Germinal center (tissue), 1 donor: ENCODE data around the gene FRS2.

Experiments used
- DNase-seq: peaks from one replicate; pipeline ENCODE4 v3.0.0; 2012; ENCODE audit warnings: mixed read lengths, low spot score

Gene FRS2

GRCh38 chr12:69464428-69464827, 5.8 kb upstream of the FRS2 start:
- no peak for DNase-seq

- no peak for DNase-seq
Observed at GRCh38 chr12:69466867-69467266, 3.3 kb upstream of the FRS2 start.

- DNase-seq, result no peak
Observed at GRCh38 chr12:69467366-69467765, 2.8 kb upstream of the FRS2 start.

DNA sequence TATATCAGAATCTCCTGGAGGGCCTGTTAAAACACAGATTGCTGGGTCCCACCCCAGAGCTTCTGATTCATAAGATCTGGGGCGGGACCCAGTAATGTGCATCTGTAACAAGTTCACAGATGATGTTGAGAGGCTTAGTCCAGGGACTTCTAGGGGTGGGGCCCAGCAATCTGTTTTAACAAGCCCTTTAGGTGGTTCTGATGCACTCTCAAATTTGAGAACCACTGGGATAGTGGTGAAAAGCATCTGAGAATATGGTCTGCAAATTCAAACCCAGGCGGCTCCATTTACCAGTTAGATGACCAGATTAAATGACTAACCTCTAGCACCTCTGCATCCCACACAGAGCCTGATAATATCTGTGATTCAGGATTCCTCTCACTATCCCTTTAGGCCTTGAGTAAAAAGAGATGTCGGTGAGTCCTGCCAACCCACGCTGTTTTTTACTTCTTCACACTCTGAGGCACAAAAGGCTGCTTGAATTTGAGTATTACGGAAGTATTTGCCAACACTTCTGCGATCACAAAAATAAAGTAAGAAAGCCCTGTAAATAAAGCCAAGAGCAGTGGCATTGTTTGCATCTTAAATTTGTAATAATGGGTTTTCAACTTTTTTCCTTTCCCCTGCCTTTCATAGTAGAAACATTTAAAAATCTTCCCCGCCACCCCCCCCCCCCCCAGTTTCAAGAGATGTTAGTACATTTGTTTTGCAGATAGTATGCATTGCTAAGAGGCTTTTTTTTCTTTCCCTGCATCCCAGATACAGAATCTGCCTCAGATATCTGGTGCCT, 1.8 kb upstream of the FRS2 start:
- no peak for DNase-seq

DNA sequence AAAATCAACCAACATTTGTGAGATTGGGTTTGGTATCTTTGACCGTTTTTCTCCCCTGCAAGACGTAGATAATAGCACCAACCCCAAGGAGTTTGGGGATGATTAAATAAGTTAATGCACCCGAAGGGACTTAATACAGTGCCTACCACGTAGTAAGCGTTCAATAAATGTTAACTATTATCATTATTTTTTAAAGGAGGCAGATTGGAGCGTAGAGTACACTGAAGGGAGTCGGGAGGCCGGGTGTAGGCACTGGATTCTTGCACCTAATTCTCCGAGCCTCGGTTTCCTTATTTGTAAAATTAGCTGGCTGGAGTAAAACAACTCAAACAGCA, 367 bp upstream of the FRS2 start:
- DNase-seq, result no peak

DNA sequence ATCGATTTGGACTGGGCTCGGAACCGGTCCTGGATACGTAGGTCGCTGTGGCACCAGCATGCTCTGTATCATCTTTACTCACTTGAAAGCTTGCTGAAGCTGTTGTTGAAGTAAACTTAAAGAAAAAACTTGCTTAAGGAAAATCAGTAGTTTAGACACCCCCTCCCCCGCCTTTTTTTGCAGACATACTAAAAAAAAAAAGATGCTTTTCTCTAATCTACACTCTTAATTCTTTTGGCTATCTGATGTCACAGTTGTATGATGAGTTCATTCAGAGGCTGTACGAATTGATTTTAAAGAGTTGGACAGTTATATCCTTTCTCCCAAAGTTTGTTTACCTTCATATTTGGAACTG, 865 bp downstream of the FRS2 start:
- no peak for DNase-seq

GRCh38 chr12:69471667-69472385, 1.6 kb downstream of the FRS2 start:
- DNase-seq, result no peak

GRCh38 chr12:69473262-69473661, 3.1 kb downstream of the FRS2 start:
- DNase-seq, result no peak

DNA sequence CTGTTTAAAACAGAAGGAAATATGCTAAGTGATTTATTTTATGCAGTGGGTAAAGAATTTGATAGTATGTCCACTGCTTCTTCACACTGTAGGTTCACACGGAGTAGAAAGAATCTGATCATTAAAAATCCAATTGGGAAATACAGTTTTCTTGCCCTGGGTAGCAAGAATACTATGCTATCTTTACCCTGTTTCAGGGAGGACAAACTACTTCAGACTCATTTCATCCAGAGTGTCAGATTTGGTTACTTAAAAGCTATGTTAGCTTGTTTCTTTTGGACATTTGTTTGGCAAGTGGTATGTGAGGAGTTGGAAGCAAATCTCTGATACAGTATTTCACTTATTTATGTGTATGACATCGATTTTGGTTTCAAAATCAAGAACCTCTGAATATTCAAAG, 4.3 kb downstream of the FRS2 start:
- DNase-seq, result no peak

DNA sequence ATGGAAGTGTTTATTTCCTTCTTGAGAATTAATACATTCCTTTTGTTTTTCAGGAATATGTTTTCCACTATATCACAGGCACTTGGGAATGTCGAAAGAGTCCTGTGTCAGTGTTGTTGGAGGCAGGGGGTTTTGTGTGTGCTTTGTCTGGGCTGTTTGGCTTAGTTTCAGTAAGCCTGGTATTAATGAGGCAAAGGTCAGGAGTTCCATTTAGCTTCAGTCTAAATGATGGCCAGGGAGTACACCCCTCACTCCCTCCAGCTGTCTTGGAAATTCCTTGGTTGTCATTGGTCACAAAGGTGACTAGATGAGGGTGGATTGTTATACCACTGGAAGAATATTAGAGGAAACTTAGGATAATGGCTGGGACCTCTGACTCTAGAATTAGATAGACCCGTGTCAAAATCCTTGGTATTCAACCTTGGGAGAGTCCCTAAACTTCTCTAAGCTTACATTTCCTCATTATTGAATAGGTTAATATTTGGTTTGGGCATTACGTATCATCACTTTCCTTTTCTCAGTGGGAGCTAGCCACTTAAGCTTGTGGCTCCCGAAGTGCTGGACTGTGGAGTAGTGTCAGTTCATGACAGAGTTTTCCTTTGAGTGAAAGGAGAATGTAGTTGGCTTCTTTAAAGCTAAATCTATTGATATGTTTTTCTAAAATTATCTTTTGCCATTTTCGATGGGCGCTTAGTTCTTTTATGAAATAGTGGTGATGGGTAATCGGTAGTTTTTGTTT, 5.2 kb downstream of the FRS2 start:
- DNase-seq, result no peak

DNA sequence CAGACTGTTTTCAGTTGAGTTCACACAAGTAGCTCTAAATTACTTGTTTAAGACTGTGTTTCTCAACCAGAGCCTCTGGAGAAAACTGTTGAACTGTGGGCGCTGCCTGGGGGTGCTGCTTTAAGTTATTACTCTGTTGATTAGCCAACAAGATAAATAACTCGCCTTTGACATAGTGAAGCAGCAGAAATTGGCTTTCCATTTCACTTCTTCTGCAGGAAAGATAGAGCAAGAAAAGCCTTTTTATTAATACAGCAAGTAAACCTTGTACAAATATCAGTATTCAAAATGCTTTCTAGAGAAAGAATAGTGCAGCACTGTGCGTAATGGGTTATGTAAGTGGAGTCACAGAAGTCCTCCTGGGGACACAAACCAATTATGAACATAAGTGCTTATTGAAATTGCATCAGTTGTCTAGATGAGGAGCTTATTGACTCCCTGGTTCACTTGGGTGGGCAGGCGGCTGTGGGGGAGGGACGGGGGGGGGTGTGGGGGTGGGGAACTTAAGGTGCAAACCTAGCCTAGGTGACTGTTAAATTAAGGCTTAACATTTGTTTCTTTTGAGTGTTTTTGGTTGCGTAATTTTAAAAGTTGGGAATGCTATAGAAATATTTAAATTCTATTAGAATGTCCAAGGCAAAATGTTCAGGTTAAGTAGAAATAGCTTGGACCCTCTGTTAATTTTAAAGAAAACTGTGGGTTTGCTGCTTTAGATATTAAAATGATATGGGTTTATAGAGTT, 6.3 kb downstream of the FRS2 start:
- DNase-seq, result no peak

DNA sequence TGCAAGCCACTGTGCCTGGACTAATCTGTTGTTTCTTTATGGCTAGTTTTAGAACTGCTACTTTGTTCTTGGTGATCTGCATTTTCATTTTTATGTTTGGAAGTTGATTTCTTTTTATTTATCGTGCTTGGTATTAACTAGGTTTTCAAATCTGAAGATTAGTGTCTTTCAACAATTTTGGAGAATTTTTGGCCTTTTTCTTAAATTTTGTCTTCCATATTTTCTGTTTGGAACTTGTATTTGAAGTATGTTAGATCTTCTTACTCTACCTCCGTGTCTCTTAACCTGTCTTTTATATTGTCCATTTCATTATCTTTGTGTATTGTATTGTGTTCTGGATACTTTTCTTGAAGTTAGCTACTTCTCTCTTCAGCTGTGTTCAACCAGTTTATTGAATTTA, 9.5 kb downstream of the FRS2 start:
- no peak for DNase-seq

DNA sequence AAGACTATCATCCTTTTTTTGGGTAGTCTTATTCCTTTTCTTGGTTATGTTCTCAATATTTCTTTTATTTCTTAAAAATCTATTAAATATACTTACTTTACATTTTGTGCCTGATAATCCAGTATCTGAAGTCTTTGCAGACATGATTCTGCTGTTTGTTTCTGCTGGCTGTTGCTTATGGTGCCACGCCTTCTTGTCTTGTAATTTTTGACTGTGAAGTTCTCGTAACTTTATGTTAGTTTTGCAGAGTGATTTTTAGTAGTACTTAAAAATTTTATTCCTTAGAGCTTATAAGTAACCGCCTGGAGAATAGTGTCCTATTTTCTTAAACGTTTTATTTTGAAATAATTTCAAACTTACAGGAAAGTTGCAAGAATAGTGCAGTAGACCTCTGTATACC, 10.5 kb downstream of the FRS2 start:
- DNase-seq, result no peak

- DNase-seq, result no peak
Observed at GRCh38 chr12:69481133-69481532, 10.9 kb downstream of the FRS2 start.

GRCh38 chr12:69483700-69484099, 13.5 kb downstream of the FRS2 start:
- no peak for DNase-seq

DNA sequence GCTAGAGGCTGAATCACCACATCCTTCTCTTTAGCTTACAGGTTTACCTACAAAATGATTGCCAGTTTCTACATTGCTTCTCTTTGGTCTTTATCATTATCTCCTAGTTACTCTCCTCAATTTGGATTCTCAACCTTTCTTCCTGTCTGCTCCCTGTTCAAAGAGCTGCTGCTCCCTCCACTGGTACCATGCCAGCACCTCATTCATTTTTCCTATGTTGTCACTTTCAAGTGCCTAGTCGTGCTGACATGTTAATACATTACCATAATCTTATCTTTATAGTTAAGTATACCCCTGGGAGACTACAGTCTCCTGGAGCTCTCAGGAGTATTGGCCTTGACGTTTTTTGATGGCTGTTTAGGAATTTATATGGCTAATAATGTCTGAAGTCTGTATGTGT, 14.2 kb downstream of the FRS2 start:
- DNase-seq, result no peak

- DNase-seq, result no peak
Observed at GRCh38 chr12:69490920-69491643, 20.9 kb downstream of the FRS2 start.

GRCh38 chr12:69492739-69493138, 22.6 kb downstream of the FRS2 start:
- DNase-seq, result no peak

DNA sequence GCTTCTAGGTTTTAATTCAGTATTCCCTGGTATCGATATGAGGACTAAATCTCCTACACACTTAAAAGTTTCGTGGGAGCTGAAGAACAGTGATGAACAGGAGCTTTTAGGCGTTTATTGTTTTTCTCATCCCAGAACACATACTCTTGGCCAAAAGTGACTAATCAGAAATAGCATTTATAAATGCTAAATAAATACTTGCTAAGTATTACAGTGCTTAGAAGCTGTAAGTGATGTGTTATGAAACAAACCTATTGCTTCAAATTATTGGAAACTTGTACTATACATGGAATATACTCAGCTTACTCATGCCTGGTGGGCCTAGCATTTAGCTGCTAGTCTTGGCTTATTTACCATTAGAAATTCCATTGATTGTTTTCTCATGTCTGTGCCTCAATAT, 24.9 kb downstream of the FRS2 start:
- DNase-seq, result no peak

DNA sequence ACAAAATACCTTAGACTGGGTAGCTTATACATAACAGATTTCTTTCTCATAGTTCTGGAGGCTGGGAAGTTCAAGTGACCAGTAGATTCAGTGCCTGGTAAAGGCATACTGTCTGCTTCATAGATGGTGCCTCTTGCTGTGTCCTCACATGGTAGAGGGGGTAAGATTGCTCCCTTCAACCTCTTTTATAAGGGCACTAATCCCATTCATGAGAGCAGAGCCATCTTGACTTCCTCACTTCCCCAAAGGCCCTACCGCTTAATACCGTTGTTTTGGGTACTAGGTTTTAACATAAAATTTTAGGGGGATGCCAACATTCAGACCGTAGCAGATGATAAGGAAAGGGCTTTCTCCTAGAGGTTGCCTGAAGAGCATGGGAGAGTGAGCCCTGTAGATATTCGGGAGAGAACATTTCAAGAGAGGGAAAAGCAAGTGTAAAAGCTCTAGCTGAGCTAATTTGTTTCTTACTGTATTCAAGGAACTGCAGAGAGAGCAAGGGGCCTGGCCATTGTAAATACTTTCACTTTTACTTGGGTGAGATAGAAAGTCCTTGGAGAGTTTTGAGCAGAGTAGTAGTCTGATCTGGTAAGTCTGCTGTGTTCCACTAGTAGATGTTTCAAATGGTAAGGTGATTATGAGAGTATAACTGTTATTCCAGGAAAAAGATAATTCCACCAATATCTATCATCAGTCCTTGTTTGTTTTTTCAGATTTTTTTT, 27.3 kb downstream of the FRS2 start:
- peak; percentile 31 for DNase-seq

- DNase-seq, result no peak
Observed at GRCh38 chr12:69500631-69501030, 30.4 kb downstream of the FRS2 start.
